Spleen (tissue), 11 donors: ENCODE data around the gene TNFAIP2. TPM values are rescaled to one million over a fixed set of nuclear protein-coding genes. Genes with fewer than 3 reads are reported as not detected.
A peak's percentile ranks its signal among the peaks of the same experiment; 100 is the strongest.

ENCODE experiments used
- DNase-seq: peaks from one replicate; pipeline ENCODE4 v3.0.0-alpha.2; 2020
- H3K27ac ChIP-seq, 8 donors: fragments of 200-600 bp; sonication (generic) in 7 of 8; 1 replicate in 4 of 8; 2 replicates in 4 of 8; pipeline versions ENCODE4 v1.5.0 to v1.8.0; 2016 to 2021; ENCODE audit warnings: inconsistent platforms in 4 of 8, mild to moderate bottlenecking in 4 of 8, moderate library complexity in 1 of 8
- H3K27me3 ChIP-seq, 7 donors: fragments of 200-600 bp; sonication (generic) in 6 of 7; replicated peaks in 1 of 7; 1 replicate in 4 of 7; 2 replicates in 3 of 7; pipeline versions ENCODE4 v1.5.0 to v1.8.0; 2016 to 2021; ENCODE audit warnings: inconsistent platforms in 3 of 7, mild to moderate bottlenecking in 1 of 7
- H3K36me3 ChIP-seq, 6 donors: fragments of 200-600 bp; sonication (generic) in 5 of 6; 1 replicate in 4 of 6; 2 replicates in 2 of 6; pipeline versions ENCODE4 v1.5.0 to v1.8.0; 2016 to 2021; ENCODE audit warnings: inconsistent platforms in 2 of 6
- H3K4me1 ChIP-seq, 6 donors: fragments of 200-600 bp; sonication (generic) in 5 of 6; 1 replicate in 3 of 6; 2 replicates in 3 of 6; pipeline versions ENCODE4 v1.5.0 to v1.8.0; 2016 to 2021; ENCODE audit warnings: inconsistent platforms in 3 of 6
- H3K4me3 ChIP-seq, 8 donors: fragments of 200-600 bp; sonication (generic) in 7 of 8; 1 replicate in 4 of 8; 2 replicates in 4 of 8; pipeline versions ENCODE4 v1.5.0 to v1.8.0; 2016 to 2021; ENCODE audit warnings: inconsistent platforms in 4 of 8, mild to moderate bottlenecking in 4 of 8, moderate library complexity in 2 of 8
- H3K9me3 ChIP-seq, 8 donors: fragments of 200-600 bp; sonication (generic) in 7 of 8; 1 replicate in 4 of 8; 2 replicates in 4 of 8; pipeline versions ENCODE4 v1.5.0 to v1.8.0; 2016 to 2021; ENCODE audit warnings: inconsistent platforms in 4 of 8
- CTCF ChIP-seq, 11 experiments: fragments of 200-600 bp in 7 of 11; fragments of 450-650 bp in 4 of 11; sonication (generic) in 4 of 11; IDR thresholded peaks in 8 of 11; conservative IDR thresholded peaks in 3 of 11; 1 replicate in 7 of 11; 2 replicates in 4 of 11; pipeline versions ENCODE4 v1.4.0 to v1.8.0; 2016 to 2021; ENCODE audit warnings: antibody characterized with exemption in 11 of 11, inconsistent platforms in 4 of 11, mild to moderate bottlenecking in 1 of 11
- POLR2A ChIP-seq, 3 donors: fragments of 450-650 bp; IDR thresholded peaks; one replicate each; pipeline ENCODE4 v1.5.1; 2017; ENCODE audit warnings: antibody characterized with exemption in 3 of 3, mild to moderate bottlenecking in 1 of 3
- POLR2AphosphoS5 ChIP-seq, 3 donors: sonication (generic); formaldehyde crosslinking; IDR thresholded peaks; one replicate each; pipeline ENCODE4 v1.5.1; 2017; ENCODE audit warnings: antibody characterized with exemption in 3 of 3
- WGBS, 5 donors: extraction: QIAGEN DNeasy Blood & Tissue Kit in 3 of 5; methylation state at CpG; one replicate each; pipeline versions ENCODE4 v1.1.5 to v1.1.7; 2013 to 2018; 5-methylcytosine and 5-hydroxymethylcytosine counted together
- intact Hi-C: fragments of 100-400 bp; cut with DNase I; formaldehyde crosslinking; loops from one replicate; pipeline ENCODE4 v1.15.0; 2023; ENCODE audit warnings: low total_unique reads
- polyA plus RNA-seq, 3 donors: library from polyadenylated mRNA; stranded (reverse); fragments of 200-250 nt; gene quantifications; one replicate each; pipeline ENCODE4 v1.2.1, GENCODE V29; 2013
- total RNA-seq, 7 donors: library from RNA; depleted of rRNA in 3 of 7; stranded (reverse); fragments of >200 nt in 3 of 7; fragmentation: NEBNext Ultra II Directional in 4 of 7; extraction: Animal tissue kit (Norgen Biotek cat#: 25700) in 4 of 7; gene quantifications; one replicate each; pipeline versions ENCODE4 v1.1.0 to v1.2.1, GENCODE V29; 2016 to 2021
- donor health status: healthy with polysubstance abuse.
- donor health status: DM: no; HTN: no; CAD: no; lungs with moderate emphysema.
- donor health status: DM: no; HTN: no; CAD: no.
- donor health status: Bipolar disorder and iron deficiency.
- donor health status: healthy.
- donor health status: DM: no; HTN: no; CAD: no.
- donor health status: DM: yes; HTN: yes; CAD: no.

The TNFAIP2 gene
- total and polyA plus RNA-seq, 10 donors: 90.2 to 410 (median 268) TPM

GRCh38 chr14:103132381-103133209 lies 9.3 kb downstream of the TNFAIP2 start:
- TF ChIP-seq POLR2A (IDR thresholded peaks at IDR 0.05) (no peak), CTCF (IDR thresholded peaks at IDR 0.05 in 8 of 11, conservative IDR thresholded peaks at IDR 0.05 in 3 of 11) (no peak), POLR2AphosphoS5 (IDR thresholded peaks at IDR 0.05) (peak in 2 of 3 donors; percentile 57 to 71)
- peaks cover 9 to 72% (median 37%) of the 10 kb centered on the region in 6 donors for H3K4me1 ChIP-seq
- H3K27ac ChIP-seq: peak overlapping the region in 3 of 8 donors; percentile 21 to 44 (median 34)
- WGBS, 5 donors: 71 to 81% (median 76%) methylated on average over 30 to 39 of the region's 39 CpGs
- DNase-seq: peak; percentile 83
- H3K4me3 ChIP-seq: no peak overlapping the region
- peaks cover 0 to 100% (median 45%) of the 10 kb centered on the region in 6 donors for H3K36me3 ChIP-seq
- H3K27me3 ChIP-seq: no peaks in the 10 kb centered on the region
- intact Hi-C loops: no loop called here
- no peaks in the 10 kb centered on the region for H3K9me3 ChIP-seq

GRCh38 chr14:103133210-103134140 lies 10.2 kb downstream of the TNFAIP2 start:
- 86 to 91% (median 86%) methylated on average over 24 to 25 of the region's 25 CpGs for WGBS, 5 donors
- TF ChIP-seq POLR2A (IDR thresholded peaks at IDR 0.05) (no peak), POLR2AphosphoS5 (IDR thresholded peaks at IDR 0.05) (peak in 2 of 3 donors; percentile 4 to 38), CTCF (IDR thresholded peaks at IDR 0.05 in 8 of 11, conservative IDR thresholded peaks at IDR 0.05 in 3 of 11) (no peak)
- intact Hi-C loops: no loop called here
- DNase-seq: no peak
- no peak overlapping the region for H3K4me3 ChIP-seq
- peaks cover 0 to 94% (median 45%) of the 10 kb centered on the region in 6 donors for H3K36me3 ChIP-seq
- no peaks in the 10 kb centered on the region for H3K9me3 ChIP-seq
- H3K4me1 ChIP-seq: peaks cover 8 to 72% (median 39%) of the 10 kb centered on the region in 6 donors
- H3K27ac ChIP-seq: peak overlapping the region in 1 of 8 donors; percentile 31
- peaks cover 0 to 4% (median 0%) of the 10 kb centered on the region in 7 donors for H3K27me3 ChIP-seq

GRCh38 chr14:103134405-103134804 lies 11.1 kb downstream of the TNFAIP2 start:
- peaks cover 0 to 85% (median 45%) of the 10 kb centered on the region in 6 donors for H3K36me3 ChIP-seq
- peaks cover 4 to 72% (median 40%) of the 10 kb centered on the region in 6 donors for H3K4me1 ChIP-seq
- no peak for DNase-seq
- no peak for TF ChIP-seq CTCF (IDR thresholded peaks at IDR 0.05 in 8 of 11, conservative IDR thresholded peaks at IDR 0.05 in 3 of 11)
- no peak for TF ChIP-seq POLR2AphosphoS5 (IDR thresholded peaks at IDR 0.05)
- TF ChIP-seq POLR2A (IDR thresholded peaks at IDR 0.05): no peak
- no peaks in the 10 kb centered on the region for H3K9me3 ChIP-seq
- H3K4me3 ChIP-seq: no peak overlapping the region
- peaks cover 0 to 12% (median 0%) of the 10 kb centered on the region in 7 donors for H3K27me3 ChIP-seq
- intact Hi-C loops: no loop called here
- H3K27ac ChIP-seq: no peak overlapping the region
- WGBS, 5 donors: 38 to 70% (median 58%) methylated on average over 2 of the region's 2 CpGs
